Endothelial cell of umbilical vein (primary cell): ENCODE measurements around the gene SH3PXD2B.

Experiments used
- EZH2 ChIP-seq: IDR thresholded peaks from 2 replicates; pipeline ENCODE4 v1.6.1; 2012; ENCODE audit warnings: borderline replicate concordance, low read depth, mild to moderate bottlenecking, moderate library complexity, low read length, inconsistent platforms; ENCODE audit not compliant: severe bottlenecking
- MYC ChIP-seq: IDR thresholded peaks from one replicate; pipeline ENCODE4 v1.6.1; 2011; ENCODE audit warnings: mild to moderate bottlenecking, low read depth, low read length
- POLR2A ChIP-seq: IDR thresholded peaks from 2 replicates; pipeline ENCODE4 v1.6.1; 2012; ENCODE audit warnings: low read depth, mild to moderate bottlenecking, control low read depth, low read length
- POLR2AphosphoS5 ChIP-seq: IDR thresholded peaks from 2 replicates; pipeline ENCODE4 v1.6.1; 2012; ENCODE audit warnings: low read depth, mild to moderate bottlenecking, control low read depth, low read length, moderate library complexity; ENCODE audit not compliant: insufficient read depth
- TF ChIP-seq, protein P1 (sequence below), 2 donors: IDR thresholded peaks; 1 replicate in 1 of 2; 2 replicates in 1 of 2; pipeline ENCODE4 v1.5.1; 2011; ENCODE audit warnings: low read length in 2 of 2, mild to moderate bottlenecking in 2 of 2, moderate library complexity in 2 of 2, control low read depth in 1 of 2, inconsistent platforms in 1 of 2, low read depth in 1 of 2; ENCODE audit not compliant: insufficient read depth in 1 of 2; ENCODE audit errors: extremely low read depth in 1 of 2

DNA sequence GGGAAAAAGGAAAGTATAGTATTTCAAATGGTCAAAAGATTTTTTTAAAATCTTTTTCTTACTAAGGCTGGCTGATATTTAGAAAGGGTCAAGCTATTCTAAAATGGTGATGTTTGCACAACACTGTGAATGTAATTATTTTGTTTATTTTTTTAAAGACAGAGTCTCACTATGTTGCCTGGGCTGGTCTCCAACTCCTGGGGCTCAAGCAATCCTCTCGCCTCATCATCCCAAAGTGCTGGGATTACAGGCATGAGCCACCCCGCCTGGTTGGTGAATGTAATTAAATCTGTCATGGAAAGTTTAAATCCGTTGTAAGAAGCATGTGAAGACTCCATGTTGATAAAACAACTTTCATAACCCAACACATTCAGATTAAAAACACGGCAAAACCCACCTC lies 173.4 kb downstream of the SH3PXD2B start:
- TF ChIP-seq POLR2A (no peak), EZH2 (no peak), POLR2AphosphoS5 (no peak), MYC (no peak)
- TF ChIP-seq, protein P1, sequence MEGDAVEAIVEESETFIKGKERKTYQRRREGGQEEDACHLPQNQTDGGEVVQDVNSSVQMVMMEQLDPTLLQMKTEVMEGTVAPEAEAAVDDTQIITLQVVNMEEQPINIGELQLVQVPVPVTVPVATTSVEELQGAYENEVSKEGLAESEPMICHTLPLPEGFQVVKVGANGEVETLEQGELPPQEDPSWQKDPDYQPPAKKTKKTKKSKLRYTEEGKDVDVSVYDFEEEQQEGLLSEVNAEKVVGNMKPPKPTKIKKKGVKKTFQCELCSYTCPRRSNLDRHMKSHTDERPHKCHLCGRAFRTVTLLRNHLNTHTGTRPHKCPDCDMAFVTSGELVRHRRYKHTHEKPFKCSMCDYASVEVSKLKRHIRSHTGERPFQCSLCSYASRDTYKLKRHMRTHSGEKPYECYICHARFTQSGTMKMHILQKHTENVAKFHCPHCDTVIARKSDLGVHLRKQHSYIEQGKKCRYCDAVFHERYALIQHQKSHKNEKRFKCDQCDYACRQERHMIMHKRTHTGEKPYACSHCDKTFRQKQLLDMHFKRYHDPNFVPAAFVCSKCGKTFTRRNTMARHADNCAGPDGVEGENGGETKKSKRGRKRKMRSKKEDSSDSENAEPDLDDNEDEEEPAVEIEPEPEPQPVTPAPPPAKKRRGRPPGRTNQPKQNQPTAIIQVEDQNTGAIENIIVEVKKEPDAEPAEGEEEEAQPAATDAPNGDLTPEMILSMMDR (IDR thresholded peaks at IDR 0.05; ENCODE audit: extremely low read depth in 1 of 2, insufficient read depth in 1 of 2, low read depth in 1 of 2, low read length in 2 of 2), result no peak
